Kidney glomerular epithelial cell (primary cell): ENCODE results near the gene C10orf71.

ENCODE experiments used
- DNase-seq: peaks from one replicate; lab custom pipeline; 2025; lab: John Stamatoyannopoulos, UW

Gene C10orf71

DNA sequence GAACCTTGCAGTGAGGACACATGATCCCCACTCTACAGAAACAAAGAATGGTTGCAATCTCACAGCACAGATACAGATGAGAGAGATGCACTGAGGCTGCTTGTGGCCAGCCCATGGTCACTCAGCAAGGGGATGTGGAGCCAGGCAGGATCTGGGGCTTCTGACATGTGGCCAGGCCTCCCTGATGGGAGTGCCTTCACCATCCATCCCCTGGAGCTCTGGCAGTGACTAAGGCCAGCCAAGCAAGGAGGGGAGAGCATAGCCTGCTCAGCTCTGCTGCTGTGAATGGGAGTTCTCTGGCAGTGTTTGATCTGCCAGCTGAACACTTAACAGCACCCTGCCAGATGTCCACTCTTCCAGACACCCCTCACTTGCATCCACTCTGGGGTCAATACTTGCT is 19.8 kb downstream of the C10orf71 start:
- DNase-seq: no peak

DNA sequence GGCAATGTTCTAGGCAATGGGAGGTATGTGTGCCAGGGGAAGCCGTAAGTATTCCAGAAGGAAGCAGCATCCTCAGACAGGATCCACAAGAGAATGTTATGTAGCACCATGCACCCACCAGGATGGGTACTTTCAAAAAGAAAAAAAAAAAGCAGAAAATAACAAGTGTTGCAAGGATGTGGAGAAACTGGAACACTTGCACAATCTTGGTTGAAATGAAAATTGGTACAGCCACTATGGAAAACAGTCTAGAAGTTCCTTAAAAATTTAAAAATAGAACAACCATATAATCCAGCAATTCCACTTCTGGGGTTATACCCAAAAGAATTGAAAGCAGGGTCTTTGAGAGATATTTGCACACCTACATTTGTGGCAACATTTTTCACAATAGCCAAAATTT is 20.2 kb downstream of the C10orf71 start:
- DNase-seq: no peak

DNA sequence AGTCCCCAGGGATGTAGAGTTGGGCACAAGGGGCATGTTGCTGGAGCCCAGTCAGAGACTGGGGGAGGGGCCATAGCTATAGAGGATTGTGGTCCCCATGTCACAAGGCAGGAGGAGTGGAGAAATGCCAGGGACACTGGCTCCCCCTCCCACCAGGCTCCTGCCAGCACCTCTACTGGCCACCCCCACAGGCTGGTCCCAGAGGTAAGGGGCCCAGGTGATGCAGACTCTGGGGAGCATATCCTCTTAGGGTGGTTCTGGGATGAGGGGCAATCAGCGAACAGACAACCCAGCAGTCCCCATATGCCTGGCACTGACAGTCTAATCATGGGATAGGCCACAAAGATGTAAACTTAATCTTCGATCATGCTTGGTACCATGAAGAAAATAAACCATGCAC is 21.2 kb downstream of the C10orf71 start:
- no peak for DNase-seq

DNA sequence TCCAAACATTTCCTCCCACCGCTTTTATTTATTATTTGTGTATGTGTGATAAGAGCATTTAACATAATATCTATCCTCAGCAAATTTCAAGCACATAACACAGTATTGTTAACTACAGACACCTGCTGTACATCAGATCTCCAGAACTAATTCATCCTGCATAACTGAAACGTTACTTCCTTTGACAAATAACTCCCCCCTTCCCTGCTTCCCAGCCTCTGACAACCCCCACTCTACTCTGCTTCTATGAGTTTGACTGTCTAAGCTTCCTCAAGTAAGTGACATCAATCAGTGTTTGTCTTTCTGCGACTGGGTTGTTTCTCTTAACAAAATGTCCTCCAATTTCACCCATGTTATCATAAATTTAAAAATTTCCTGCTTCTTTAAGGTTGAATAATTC is 22.1 kb downstream of the C10orf71 start:
- no peak for DNase-seq

DNA sequence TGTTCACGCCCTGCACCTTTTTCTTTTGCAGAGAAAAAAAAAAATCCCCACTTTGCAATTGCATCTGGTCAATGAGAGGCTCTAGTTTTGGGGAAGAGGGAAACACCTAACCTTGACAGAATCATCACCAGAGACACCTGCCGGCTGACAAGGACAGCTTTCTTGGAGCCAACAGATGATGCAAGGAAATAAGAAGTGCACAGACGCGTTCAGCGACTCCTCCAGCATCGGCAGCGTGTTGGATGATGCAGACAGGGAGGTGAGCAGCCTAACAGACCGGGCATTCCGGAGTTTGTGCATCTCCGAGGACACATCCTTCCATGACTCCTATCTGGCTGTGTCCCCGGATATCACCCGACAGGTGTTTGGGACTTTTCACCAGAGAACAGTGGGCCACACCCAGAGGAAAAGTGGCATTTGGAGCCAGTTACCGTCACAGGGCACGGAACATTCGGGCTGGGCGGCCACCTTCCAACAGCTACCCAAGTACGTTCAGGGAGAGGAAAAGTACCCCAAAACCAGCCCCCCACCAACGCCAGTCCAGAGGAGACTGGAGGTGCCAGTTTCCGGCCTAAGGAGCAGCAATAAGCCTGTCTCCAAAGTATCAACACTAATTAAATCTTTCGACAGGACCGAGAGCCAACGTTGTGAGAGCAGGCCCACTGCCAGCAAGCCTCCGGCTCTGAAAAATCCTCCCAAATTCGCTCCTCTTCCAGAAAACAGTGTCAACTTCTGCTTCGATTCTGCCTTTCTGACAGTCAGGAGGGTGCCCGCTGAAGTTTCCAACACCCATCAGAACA is 23.6 kb downstream of the C10orf71 start:
- no peak for DNase-seq

DNA sequence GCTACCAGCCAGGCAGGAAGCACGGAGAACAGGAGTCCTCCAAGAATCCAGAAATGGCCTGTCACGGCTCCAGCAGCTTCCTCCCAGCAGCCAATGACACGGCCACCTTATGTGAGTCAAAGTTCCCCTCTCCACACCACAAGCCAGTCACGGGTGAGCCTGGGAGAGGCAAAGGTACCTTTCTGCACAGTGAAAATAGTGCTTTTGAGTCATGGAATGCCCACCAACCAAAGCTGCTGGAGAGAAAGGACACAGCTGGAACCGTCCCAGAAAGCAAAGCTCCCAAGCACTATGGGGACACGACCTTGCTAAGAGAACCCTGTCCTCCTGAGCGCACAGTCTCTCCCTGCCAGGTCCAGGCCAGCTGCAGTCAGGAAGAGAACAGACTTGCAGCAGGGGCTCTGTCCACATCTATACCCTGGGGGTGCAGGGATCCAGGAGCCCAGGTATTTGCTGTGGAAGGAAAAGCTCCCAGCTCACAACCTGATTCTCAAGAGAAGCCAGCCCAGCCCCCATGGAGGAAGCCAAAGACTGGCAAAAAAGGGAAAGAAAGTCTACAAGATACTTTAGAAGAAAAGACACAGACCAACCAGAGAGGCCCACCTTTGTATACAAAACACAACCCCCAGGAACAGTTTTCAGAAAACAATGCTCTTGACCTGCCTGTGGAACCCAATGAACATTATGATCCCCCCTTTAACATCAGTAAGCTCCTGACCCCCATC is 24.4 kb downstream of the C10orf71 start:
- no peak for DNase-seq

DNA sequence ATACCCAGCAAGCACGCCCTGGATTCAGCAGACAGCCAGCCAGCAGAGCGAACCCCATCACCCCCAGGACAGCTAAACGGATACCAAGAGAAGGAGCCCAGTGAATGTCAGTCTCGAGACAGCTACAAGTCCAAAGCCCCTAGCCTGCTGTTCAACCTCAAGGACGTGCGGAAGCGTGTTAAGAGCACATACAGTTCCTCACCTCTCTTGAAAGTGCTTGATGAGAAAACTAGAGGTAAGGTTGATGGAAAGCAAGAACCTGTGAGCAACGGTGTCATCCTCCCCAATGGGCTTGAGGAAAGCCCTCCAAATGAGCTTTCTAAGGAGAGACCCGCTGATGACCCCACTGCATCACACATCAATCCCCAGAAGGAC is 24.9 kb downstream of the C10orf71 start:
- DNase-seq: no peak

DNA sequence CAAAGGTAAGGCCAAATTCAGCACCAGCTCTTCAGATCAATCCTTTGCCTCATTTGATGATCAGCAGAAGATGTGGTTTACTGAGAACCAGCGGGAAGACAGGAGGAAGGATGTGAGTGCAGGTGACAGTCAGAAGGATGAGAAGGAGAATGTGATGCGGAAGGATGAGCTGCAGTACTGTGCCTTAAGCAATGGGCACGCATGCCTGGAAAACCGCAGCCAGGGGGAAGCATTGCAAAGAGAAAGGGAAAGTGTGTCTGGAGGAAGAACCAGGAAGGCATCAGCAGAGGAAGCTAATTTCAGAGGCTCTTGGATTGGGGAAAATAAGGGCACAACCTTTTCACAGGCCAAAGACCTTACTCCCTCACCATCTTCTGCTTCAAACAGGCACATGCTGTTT is 25.7 kb downstream of the C10orf71 start:
- DNase-seq: no peak

DNA sequence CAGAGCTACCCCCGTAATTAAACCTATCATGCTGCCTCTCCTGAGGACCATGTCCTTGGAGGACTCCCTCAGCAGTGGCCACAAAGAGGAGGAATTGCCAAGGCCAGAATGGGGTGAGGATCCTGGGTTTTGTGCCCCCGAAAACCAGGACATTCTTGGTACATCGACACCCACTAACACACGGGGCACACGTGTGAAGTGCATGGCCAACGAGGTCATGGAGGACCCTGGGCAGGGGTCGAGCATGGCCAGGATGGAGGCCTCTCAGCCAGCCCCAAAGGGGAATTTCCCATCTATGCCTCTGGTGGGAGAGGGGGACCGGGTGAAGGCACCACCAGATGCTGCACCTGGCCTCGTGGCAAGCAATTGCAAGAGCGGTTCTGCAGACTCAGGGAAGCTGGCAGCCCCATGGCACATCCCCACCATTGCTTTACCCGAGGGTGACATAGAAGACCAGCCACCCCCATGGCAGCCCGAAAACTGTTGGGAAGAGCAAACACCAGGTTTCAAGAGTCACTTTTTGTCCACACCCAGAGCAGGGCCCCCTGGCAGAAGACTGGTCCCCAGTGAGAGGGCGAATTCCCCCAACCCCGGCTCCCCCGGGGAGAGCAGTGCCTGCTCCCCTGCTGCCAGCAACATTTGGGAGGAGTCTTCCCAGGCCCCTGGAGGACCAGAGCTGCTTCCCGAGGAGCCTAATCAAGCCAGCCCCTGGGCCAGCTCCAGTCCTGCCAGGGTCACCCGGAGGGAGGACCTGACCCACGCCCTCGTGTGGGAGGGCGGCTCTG is 26.4 kb downstream of the C10orf71 start:
- no peak for DNase-seq

DNA sequence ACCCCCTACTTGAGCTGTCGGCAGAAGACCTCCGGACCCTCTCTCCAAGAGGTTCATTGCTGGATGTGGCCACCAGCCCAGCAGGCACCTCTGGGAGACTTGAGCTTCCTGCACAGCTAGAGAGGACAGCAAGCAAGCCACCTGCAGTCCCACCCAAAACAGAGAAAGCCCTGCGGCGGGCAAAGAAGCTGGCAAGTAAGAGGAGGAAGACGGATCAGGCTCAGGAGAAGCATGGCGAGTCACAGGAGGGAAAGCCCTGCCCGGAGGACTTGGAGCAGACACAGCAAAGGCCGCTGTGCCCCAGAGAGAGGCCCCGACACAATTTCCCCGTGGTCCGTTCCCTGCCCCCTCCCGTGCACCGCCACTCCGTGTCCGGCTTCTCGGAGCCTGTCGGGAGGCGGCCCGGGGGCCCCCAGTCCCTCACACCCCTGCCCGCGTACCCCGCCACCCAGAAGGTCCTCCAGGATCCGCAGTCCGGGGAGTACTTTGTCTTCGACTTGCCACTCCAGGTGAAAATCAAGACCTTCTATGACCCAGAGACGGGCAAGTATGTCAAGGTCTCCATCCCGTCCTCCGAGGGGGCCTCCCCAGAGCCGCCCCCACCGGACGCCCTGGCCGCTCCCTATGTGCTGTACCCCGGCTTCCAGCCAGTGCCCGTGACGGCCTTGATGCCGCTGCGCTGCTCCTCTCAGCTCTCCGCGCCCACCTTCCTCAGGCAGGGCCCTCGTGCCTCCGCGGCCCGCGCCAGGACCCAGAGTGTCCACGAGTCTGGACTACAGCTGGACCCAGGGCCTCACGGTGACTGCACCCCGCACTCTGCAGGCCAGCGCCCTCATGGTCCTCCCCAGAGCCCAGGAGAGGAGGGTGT is 27.2 kb downstream of the C10orf71 start:
- DNase-seq: no peak

DNA sequence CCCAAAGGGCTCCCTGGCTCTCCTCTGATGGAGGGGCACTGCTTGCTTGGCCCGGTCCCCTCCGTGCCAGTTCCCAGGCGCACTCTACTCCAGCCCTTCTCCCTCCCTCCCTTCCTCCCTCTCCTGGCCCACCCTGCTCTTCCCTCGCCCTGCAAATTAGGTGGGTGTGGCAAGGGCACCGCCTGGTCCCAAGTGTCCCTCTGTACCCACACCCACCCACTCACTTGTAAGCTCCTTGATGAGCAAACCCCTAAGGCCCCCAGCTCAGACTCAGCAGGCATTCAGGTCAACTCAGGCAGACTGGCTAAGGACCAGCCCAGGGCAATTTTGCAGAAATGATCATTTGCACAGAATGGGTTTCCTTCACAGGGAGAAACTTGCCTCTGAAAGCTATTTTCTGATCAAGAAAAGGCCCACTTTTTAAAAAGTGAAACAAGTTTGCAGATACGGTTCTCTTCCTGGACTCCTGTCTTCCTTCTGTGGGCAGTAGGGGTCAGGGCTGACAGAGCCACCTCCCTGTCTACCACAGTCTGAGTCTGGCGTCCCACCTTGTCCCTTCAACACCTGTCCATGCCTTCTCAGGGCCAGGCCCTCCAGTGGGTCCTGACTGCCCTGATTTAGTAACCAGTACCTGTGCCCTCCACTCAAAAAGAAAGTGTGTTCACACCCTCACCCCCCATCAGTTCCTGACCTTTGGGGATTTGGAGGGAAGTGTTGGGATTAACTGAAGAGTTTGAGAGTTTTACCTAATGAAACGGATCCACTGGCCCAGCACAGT is 28.3 kb downstream of the C10orf71 start:
- DNase-seq: no peak

DNA sequence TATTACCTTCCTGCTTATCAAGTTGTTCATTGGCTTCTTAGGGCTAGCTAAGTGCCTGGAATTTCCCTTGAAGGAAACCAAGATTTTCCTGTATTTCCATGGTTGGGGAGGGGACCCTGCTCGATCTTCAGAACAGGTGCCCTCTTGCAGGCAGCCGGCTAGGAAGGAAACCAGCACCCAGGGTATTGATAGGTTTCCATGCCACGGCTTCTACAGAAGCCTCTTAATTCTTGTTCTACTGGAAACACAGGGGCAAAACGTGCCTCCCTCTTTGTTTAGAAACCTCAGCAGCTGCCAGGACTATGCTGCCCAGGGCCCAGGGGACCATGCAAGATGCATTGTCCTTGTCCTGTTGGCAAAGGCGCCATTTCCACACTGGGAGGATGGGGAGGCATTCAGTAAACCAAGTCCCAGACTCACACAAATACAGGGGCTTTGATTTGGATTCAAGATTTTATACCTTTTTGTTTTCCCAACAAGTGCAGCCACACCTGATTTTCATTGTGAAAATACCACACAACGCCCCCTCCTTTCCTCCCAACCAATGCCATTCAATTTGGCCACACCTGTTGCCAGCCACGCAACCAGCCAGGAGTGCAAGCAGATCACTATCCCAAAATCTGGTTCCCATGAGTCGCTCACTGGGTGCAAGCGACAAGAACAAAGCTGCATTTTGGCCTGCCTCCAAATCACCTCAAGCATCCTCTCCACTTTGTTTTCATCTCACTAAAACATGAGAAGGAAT is 29.6 kb downstream of the C10orf71 start:
- no peak for DNase-seq

DNA sequence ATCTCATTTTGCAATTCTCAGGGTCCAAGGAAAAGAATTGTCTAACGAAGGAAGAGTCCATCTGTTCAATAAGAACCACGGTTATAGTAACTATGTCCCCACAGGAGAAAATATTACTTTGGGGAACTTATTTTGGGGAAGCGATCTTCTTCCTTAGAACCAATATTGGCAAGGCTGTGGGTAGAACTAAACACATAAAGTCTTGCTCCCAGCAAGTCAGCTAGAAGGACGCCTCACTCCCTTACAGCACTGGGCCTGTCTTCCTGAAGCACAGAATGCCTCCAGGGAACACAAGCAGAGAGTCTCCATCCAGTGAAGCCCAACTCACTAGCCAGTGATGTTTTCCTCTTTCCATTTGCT is 30.2 kb downstream of the C10orf71 start:
- DNase-seq: no peak

DNA sequence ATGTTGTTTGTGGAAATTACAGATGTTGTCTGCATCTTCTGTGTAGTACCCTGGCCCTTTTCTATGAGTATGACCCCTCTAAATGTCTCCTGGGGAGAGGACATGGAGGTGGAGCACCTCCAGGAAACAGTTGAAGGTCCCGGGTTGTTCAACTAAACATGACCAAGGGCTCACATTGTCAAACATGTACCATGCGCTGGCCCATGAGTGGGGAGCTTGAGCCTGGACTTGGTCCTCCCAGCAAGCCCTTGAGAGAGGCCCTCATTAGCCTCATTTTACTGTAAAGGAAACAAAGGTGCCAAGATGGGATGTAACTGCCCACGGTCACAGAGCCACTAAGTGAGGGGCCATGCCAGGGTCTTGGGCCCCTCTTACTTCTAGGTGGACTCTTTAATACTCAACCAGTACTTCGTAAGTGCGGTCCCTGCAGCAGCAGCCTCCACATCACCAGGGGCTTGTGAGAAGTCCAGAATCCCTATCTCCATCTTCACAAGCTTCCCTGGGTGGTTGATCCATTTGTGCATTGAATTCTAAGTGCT is 31.2 kb downstream of the C10orf71 start:
- no peak for DNase-seq

DNA sequence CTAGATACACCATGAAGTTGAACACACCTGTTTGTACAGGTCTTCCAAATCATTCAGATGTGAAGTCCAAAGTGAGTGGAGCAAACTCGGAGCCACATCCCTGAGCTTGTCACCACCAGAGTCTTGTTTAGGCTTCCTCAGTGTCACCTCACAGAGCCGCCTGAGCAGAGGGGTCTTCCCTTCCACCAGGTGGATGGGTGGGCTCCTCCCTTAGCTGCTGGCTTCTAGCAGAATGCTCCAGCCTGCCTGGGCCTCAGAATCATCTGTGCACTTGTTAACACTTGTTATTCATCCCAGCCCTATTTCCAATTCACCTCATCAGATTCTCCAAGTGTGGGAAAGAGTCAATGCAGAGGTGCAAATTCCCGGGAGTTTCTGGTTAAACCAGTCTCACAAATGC is 32.5 kb downstream of the C10orf71 start:
- no peak for DNase-seq

DNA sequence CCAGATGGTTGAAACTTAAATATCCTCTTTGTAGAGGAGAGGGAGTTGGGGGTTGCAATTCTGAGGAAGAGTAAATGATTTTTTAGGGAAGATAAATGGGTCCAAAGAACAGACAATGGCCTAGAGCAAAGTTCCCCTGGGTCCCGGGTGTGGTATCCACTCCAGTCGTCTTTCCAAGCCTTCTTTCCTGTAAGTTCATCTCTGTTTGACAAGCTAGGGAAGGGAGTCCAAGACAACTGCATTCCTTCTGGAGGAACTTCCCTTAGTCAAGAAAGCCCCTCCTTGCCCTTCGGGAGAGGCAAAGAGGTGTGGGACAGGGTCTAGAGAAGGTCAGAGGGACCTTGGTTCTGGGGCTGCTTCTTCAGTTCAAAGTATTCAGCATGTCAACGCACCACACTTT is 33.4 kb downstream of the C10orf71 start:
- no peak for DNase-seq

DNA sequence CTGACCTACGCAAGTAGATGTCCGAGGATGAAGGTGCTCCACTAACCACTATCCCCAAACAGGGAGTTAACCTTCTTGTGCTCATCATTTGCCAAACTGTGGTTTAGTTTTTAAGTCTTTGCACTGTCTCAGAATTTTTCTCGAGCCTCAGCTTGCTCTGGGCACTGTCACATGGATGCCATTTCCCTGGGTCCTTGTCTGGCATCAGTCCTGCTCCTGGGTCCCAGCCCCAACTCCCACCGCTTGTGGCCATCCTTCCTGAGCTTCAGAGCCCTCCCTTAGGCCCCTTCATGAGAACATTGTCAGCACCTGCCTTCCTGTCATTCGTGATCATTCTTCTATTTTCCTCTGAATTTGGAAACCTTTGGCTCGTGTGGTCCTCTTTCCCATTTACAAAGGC is 33.8 kb downstream of the C10orf71 start:
- no peak for DNase-seq

DNA sequence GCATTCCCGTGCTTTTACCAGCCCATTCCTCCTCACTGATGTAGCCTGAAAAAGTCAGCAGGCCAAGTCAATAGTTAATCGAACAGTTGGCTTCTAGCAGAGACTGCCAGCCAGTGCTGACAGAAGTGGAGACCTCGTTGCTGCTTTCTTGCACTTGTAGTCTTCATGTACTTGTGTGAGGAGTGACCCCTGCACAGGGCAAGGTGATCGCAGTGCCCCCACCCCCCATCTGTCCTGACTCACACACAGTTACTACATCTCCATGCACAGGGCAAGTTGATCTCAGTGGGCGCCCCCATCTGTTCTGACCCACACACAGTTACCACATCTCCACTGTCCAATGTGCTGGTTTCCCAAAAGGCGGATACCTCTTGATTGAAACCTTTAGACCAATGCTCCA is 34.2 kb downstream of the C10orf71 start:
- no peak for DNase-seq

DNA sequence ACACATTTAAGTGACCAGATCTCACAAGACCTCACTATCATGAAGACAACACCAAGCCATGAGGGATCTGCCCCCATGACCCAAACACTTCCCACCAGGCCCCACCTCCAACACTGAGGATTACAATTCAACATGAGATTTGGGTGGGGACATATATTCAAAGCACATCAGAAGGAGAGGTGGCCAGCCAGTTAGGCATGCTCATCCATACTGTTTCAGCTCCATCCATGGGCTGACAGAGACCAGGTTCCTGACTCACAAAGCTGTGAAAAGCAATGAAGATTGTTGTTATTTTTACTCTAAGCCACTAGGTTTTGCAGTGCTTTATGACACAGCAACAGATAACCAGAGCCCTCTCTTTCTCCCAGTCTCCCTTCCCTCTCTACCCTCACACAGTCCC is 36.0 kb downstream of the C10orf71 start:
- no peak for DNase-seq

DNA sequence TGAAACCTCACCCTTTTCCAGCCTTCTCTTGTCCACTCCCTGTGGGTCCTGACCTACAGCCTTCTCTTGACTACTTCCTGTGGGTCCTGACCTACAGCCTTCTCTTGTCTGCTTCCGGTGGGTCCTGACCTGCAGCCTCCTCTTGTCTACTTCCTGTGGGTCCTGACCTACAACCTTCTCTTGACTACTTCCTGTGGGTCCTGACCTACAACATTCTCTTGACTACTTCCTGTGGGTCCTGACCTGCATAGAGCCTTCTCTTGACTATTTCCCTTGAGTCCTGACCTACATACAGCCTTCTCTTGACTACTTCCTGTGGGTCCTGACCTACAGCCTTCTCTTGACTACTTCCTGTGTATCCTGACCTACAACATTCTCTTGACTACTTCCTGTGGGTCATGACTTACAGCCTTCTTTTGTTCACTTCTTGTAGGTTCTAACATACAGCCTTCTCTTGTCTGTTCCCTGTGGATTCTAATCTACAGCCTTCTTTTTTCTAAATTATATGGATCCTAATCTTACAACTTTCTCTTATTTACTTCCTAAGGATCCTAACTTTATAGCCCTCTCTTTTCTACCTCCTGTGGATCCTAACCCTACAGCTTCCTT is 36.5 kb downstream of the C10orf71 start:
- DNase-seq: no peak
